ENCODE measurements around the gene CAPZB. TPM values are rescaled to one million over a fixed set of nuclear protein-coding genes. Genes with fewer than 3 reads are reported as not detected.

The CAPZB gene
- total and polyA plus RNA-seq, 12 donors, result 99.7 to 386 (median 164) TPM

- DNase-seq, result no peak
- intact Hi-C loops (cut with DNase I), result loop anchor here (2.0 to 5.0 kb wide), 2 partner anchors 309 kb away; no protein-coding TSS in a partner anchor
- peak overlapping the region in 1 of 5 donors; percentile 16 for H3K27ac ChIP-seq
- H3K4me3 ChIP-seq, result no peak overlapping the region
- H3K4me1 ChIP-seq (replicated peaks in 1 of 2), result peaks cover 0 to 7% of the 10 kb centered on the region in 2 donors
- no peaks in the 10 kb centered on the region for H3K9me3 ChIP-seq (replicated peaks in 1 of 3)
- H3K27me3 ChIP-seq, result no peaks in the 10 kb centered on the region
- WGBS, 4 donors, result 76 to 84% (median 82%) methylated on average over 11 to 20 of the region's 20 CpGs
- TF ChIP-seq CTCF (IDR thresholded peaks at IDR 0.05) (no peak), POLR2A (IDR thresholded peaks at IDR 0.05) (no peak)
- peaks cover 0 to 54% of the 10 kb centered on the region in 2 donors for H3K36me3 ChIP-seq (replicated peaks in 1 of 2)
Measured at GRCh38 chr1:19343617-19344350, 141.6 kb downstream of the CAPZB start.

DNA sequence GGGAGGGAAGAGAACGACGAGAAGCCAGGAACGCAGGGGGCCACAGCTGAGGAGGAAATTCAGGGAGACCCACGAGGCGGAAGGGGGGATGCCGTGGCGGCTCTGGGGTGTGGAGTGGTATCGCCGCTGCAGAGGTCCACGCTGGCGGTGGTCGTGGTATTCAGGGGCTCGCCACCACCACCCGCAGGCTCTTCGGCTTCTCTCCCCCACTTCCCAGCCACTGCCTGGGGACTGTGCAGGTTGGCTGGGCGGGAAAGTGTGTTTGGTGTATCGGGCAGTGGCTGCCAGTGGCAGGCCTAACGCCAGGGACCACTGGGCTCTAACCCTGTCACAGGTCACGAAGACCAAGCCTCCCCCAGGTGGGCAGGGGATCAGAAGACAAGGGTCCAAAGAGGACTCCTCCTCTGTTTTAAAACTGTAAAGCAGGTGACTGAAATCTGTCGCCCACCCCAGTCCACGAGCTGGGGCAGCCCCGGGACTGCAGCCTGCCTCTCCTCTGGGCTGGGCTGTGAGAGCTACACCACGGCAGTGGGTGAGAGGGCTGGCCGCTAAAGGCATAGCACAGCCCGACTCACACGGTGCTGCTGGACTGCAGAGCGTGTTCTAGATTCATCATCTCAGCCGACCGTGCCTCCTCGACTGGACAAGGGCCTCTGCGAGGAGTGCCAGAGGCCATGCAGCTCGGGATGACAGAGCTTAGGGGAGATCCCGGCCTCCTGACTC lies 142.3 kb downstream of the CAPZB start:
- intact Hi-C loops (cut with DNase I), result loop anchor here in 1 of 2 donors (5.0 kb wide), 1 partner anchor 309 kb away; no protein-coding TSS in a partner anchor
- no peak for DNase-seq
- no peak overlapping the region for H3K4me3 ChIP-seq
- 83 to 88% (median 86%) methylated on average over 11 to 33 of the region's 33 CpGs for WGBS, 4 donors
- peaks cover 0 to 53% of the 10 kb centered on the region in 2 donors for H3K36me3 ChIP-seq (replicated peaks in 1 of 2)
- no peaks in the 10 kb centered on the region for H3K27me3 ChIP-seq
- no peaks in the 10 kb centered on the region for H3K9me3 ChIP-seq (replicated peaks in 1 of 3)
- TF ChIP-seq CTCF (IDR thresholded peaks at IDR 0.05) (no peak), POLR2A (IDR thresholded peaks at IDR 0.05) (no peak)
- H3K27ac ChIP-seq, result no peak overlapping the region
- peaks cover 0 to 7% of the 10 kb centered on the region in 2 donors for H3K4me1 ChIP-seq (replicated peaks in 1 of 2)

- WGBS, 4 donors, result 87 to 90% (median 87%) methylated on average over 18 to 27 of the region's 27 CpGs
- intact Hi-C loops (cut with DNase I), result loop anchor here in 1 of 2 donors (5.0 kb wide), 1 partner anchor 310 kb away; no protein-coding TSS in a partner anchor
- Histone ChIP-seq H3K27ac (peak overlapping the region in 1 of 5 donors; percentile 22), H3K9me3 (replicated peaks in 1 of 3) (no peaks in the 10 kb centered on the region), H3K4me1 (replicated peaks in 1 of 2) (peaks cover 0 to 7% of the 10 kb centered on the region in 2 donors), H3K4me3 (no peak overlapping the region), H3K27me3 (no peaks in the 10 kb centered on the region), H3K36me3 (replicated peaks in 1 of 2) (peaks cover 0 to 53% of the 10 kb centered on the region in 2 donors)
- no peak for TF ChIP-seq CTCF (IDR thresholded peaks at IDR 0.05)
- TF ChIP-seq POLR2A (IDR thresholded peaks at IDR 0.05), result no peak
- DNase-seq, result no peak
Measured at GRCh38 chr1:19342062-19342750, 143.1 kb downstream of the CAPZB start.

Data from adrenal gland (tissue), 12 donors.